Heart left ventricle (tissue), 16 donors: ENCODE measurements around the gene ZNF70. TPM values are rescaled to one million over a fixed set of nuclear protein-coding genes. Genes with fewer than 3 reads are reported as not detected.

ENCODE experiments used
- ATAC-seq, 4 donors: fragments of 200-7000 bp; cut with Tn5 transposase; one replicate each; pipeline ENCODE4 v1.9.1; 2020 to 2022; ENCODE audit warnings: moderate library complexity in 4 of 4, mild to moderate bottlenecking in 3 of 4, moderate number of reproducible peaks in 1 of 4
- DNase-seq, 5 donors: peaks; one replicate each; pipeline ENCODE4 v3.0.0-alpha.2; 2020
- H3K27ac ChIP-seq, 12 donors: fragments of 200-600 bp; sonication (generic) in 4 of 12; one replicate each; pipeline versions ENCODE4 v1.5.0 to v1.8.0; 2016 to 2022; ENCODE audit warnings: mild to moderate bottlenecking in 2 of 12
- H3K27me3 ChIP-seq, 9 donors: fragments of 200-600 bp; sonication (generic) in 2 of 9; one replicate each; pipeline versions ENCODE4 v1.5.1 to v1.8.0; 2016 to 2022; ENCODE audit warnings: mild to moderate bottlenecking in 3 of 9
- H3K36me3 ChIP-seq, 9 donors: fragments of 200-600 bp; sonication (generic) in 2 of 9; one replicate each; pipeline versions ENCODE4 v1.5.0 to v1.8.0; 2018 to 2022; ENCODE audit warnings: mild to moderate bottlenecking in 2 of 9
- H3K4me1 ChIP-seq, 12 donors: fragments of 200-600 bp; sonication (generic) in 4 of 12; one replicate each; pipeline versions ENCODE4 v1.5.0 to v1.8.0; 2016 to 2022; ENCODE audit warnings: mild to moderate bottlenecking in 3 of 12
- H3K4me3 ChIP-seq, 12 donors: fragments of 200-600 bp; sonication (generic) in 4 of 12; one replicate each; pipeline versions ENCODE4 v1.5.0 to v1.8.0; 2017 to 2022; ENCODE audit warnings: mild to moderate bottlenecking in 9 of 12, moderate library complexity in 4 of 12
- H3K9me3 ChIP-seq, 12 donors: fragments of 200-600 bp; sonication (generic) in 4 of 12; one replicate each; pipeline versions ENCODE4 v1.5.0 to v1.8.0; 2016 to 2022; ENCODE audit warnings: mild to moderate bottlenecking in 1 of 12
- POLR2A ChIP-seq, 2 donors: fragments of 450-650 bp; IDR thresholded peaks; one replicate each; pipeline ENCODE4 v1.6.1; 2017; ENCODE audit warnings: antibody characterized with exemption in 2 of 2, mild to moderate bottlenecking in 2 of 2, moderate library complexity in 2 of 2
- WGBS, 4 donors: extraction: QIAGEN DNeasy Blood & Tissue Kit in 2 of 4; methylation state at CpG; one replicate each; pipeline versions ENCODE4 v1.1.5 to v1.1.7; 2013 to 2018; 5-methylcytosine and 5-hydroxymethylcytosine counted together
- intact Hi-C, 10 donors: fragments of 100-400 bp; cut with DNase I; formaldehyde crosslinking; loops; one replicate each; pipeline versions ENCODE4 v1.11.1 to v1.14.2; 2022
- polyA plus RNA-seq, 2 donors: library from polyadenylated mRNA; stranded (reverse); fragments of 200-250 nt; gene quantifications; one replicate each; pipeline ENCODE4 v1.2.3, GENCODE V29; 2013
- total RNA-seq, 9 donors: library from RNA; depleted of rRNA in 2 of 9; stranded (reverse); fragments of >200 nt in 2 of 9; fragmentation: NEBNext Ultra II Directional in 3 of 9; extraction: Animal tissue kit (Norgen Biotek cat#: 25700) in 3 of 9; gene quantifications; one replicate each; pipeline versions ENCODE4 v1.1.0 to v1.2.4, GENCODE V29; 2016 to 2023
- TF ChIP-seq, protein P1 (sequence below), 12 donors: fragments of 200-600 bp; sonication (generic) in 4 of 12; IDR thresholded peaks; one replicate each; pipeline versions ENCODE4 v1.5.0 to v1.8.0; 2018 to 2022; ENCODE audit warnings: antibody characterized with exemption in 12 of 12, mild to moderate bottlenecking in 5 of 12
- donor health status: ischemic (EF 13 %, LVEDD 7.1; RV severe dilation, severe dysfunction).
- donor health status: healthy with polysubstance abuse.
- donor health status: DM: no; HTN: yes; CAD: no.
- donor health status: DM: no; HTN: no; CAD: no.
- donor health status: ischemic (EF 25% LVEDD 6.9; RV normal size, moderate dysfunction).
- donor health status: ischemic (EF 25% LVEDD 5.7; RV mildly dilated, moderate dysfunction).
- donor health status: healthy.
- donor health status: DM: yes; HTN: yes; CAD: no.
- donor health status: ischemic (EF 35%, LVEDD 5.7; RV mildly dilated, moderate dysfunction).
- donor health status: nonischemic (EF 11% LVEDD 7.7; RV severe dilation, severe dysfunction).
- donor health status: DM: yes; HTN: yes; CAD: no.
- donor health status: PGD.
- donor health status: ischemic (EF 29% LVEDD 5.4; RV normal size, mild dysfunction).
- donor health status: nonischemic (EF 23%, LVEDD 6.1; RV moderate dilation, normal function).

ZNF70 gene
- total and polyA plus RNA-seq, 11 donors, result 1.6 to 4.6 (median 3.0) TPM

DNA sequence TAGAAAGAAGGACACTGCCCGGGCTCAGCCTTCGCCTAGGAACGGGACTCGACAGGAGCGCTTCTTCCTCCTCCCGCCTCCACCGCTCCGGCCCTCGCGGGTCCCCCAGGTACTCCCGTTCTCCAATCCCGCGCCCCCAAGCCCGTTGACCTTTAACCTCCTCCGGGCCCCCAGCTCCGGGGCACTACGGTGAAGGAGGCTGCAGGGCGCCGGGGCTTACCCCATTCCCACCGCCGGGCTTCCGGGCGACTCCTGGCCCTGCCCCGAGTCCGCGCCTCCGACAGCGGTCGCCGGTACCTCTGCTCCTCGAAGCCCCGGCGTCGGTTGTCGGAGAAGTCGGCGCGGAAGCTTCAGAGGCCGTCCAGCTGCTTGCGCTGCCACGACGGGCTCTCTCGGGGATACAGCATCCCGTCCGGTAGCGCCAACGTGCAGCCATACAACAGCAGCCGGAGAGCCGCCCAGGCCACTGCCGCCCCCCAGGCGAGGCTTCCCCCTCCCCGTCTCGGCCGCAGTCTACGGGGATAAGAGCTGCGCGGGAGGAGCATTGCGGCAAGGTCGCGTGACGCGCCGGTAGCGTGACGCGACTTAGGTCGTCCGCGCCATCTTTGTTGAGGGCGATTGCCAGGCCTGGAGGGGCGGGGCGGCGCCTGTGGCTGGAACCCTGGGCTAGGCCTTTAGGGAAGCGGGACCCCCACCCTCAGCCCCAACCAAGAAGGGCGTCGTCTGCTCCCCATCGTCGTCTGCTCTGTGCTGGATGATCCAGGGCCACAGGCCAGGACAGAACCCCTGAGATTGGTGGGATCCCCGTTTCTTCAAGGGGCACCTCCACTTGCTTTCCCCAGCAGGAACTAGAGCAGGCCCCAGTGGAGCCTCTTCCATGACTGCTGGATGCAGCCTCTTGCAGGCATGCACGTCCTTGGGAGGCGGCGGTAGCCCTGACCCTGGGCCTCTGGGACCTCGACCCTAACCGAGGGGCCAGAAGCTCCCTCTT, 33.8 kb downstream of the ZNF70 start:
- Histone ChIP-seq H3K4me1 (peaks cover 0 to 19% (median 10%) of the 10 kb centered on the region in 12 donors), H3K4me3 (peak overlapping the region; percentile 57 to 95 (median 83)), H3K27me3 (no peaks in the 10 kb centered on the region), H3K9me3 (no peaks in the 10 kb centered on the region), H3K36me3 (peaks cover 0 to 27% (median 20%) of the 10 kb centered on the region in 9 donors), H3K27ac (peak overlapping the region in 11 of 12 donors; percentile 23 to 82 (median 70))
- 5 to 12% (median 6%) methylated on average over 38 to 84 of the region's 84 CpGs for WGBS, 4 donors
- TF ChIP-seq, protein P1, sequence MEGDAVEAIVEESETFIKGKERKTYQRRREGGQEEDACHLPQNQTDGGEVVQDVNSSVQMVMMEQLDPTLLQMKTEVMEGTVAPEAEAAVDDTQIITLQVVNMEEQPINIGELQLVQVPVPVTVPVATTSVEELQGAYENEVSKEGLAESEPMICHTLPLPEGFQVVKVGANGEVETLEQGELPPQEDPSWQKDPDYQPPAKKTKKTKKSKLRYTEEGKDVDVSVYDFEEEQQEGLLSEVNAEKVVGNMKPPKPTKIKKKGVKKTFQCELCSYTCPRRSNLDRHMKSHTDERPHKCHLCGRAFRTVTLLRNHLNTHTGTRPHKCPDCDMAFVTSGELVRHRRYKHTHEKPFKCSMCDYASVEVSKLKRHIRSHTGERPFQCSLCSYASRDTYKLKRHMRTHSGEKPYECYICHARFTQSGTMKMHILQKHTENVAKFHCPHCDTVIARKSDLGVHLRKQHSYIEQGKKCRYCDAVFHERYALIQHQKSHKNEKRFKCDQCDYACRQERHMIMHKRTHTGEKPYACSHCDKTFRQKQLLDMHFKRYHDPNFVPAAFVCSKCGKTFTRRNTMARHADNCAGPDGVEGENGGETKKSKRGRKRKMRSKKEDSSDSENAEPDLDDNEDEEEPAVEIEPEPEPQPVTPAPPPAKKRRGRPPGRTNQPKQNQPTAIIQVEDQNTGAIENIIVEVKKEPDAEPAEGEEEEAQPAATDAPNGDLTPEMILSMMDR (IDR thresholded peaks at IDR 0.05), result no peak
- TF ChIP-seq POLR2A (IDR thresholded peaks at IDR 0.05), result peak in 1 of 2 donors; percentile 92
- ATAC-seq (peak; percentile 93 to 97 (median 97)), DNase-seq (peak; percentile 85 to 93 (median 89))
- intact Hi-C loops, result loop anchor here in 2 of 10 donors (1.0 to 5.0 kb wide), 2 partner anchors 25 to 35 kb away; partner anchors contain the start of genes VPREB3 (in 1 of the 2) and ZNF70 (in 1 of the 2)

DNA sequence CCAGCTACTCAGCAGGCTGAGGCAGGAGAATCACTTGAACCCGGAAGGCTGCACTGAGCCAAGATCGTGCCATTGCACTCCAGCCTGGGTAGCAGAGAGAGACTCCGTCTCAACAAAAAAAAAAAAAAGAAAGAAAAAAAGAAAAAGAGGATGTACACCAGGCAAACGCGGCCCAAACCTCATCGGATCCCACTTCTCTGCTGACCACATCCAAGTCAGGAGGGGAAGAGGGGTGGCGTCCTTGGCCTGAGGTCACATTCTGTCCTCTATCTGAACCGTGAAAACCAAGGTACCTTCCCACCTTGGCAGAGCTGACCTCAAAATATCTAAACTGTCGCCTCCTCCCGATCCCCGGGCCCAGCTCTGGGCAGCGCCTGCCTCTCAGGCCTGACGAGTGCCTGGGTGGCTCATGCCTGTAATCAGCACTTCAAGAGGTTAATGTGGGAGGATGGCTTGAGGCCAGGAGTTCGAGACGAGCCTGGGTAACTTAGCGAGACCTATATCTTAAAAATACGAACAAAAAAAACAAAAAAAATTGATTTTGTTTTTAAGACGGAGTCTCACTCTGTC, 35.0 kb downstream of the ZNF70 start:
- DNase-seq (no peak), ATAC-seq (no peak)
- intact Hi-C loops, result loop anchor here in 1 of 10 donors (5.0 kb wide), 1 partner anchor 36 kb away; the partner anchor contains the start of genes VPREB3 and ZNF70
- peak overlapping the region in 10 of 12 donors; percentile 57 to 95 (median 86) for H3K4me3 ChIP-seq
- H3K4me1 ChIP-seq, result peaks cover 0 to 19% (median 10%) of the 10 kb centered on the region in 12 donors
- H3K9me3 ChIP-seq, result no peaks in the 10 kb centered on the region
- no peak for TF ChIP-seq POLR2A (IDR thresholded peaks at IDR 0.05)
- TF ChIP-seq, protein P1 (IDR thresholded peaks at IDR 0.05), result no peak
- H3K36me3 ChIP-seq, result peaks cover 0 to 39% (median 32%) of the 10 kb centered on the region in 9 donors
- no peak overlapping the region for H3K27ac ChIP-seq
- H3K27me3 ChIP-seq, result no peaks in the 10 kb centered on the region
- WGBS, 4 donors, result 75 to 78% (median 77%) methylated on average over 18 of the region's 18 CpGs

DNA sequence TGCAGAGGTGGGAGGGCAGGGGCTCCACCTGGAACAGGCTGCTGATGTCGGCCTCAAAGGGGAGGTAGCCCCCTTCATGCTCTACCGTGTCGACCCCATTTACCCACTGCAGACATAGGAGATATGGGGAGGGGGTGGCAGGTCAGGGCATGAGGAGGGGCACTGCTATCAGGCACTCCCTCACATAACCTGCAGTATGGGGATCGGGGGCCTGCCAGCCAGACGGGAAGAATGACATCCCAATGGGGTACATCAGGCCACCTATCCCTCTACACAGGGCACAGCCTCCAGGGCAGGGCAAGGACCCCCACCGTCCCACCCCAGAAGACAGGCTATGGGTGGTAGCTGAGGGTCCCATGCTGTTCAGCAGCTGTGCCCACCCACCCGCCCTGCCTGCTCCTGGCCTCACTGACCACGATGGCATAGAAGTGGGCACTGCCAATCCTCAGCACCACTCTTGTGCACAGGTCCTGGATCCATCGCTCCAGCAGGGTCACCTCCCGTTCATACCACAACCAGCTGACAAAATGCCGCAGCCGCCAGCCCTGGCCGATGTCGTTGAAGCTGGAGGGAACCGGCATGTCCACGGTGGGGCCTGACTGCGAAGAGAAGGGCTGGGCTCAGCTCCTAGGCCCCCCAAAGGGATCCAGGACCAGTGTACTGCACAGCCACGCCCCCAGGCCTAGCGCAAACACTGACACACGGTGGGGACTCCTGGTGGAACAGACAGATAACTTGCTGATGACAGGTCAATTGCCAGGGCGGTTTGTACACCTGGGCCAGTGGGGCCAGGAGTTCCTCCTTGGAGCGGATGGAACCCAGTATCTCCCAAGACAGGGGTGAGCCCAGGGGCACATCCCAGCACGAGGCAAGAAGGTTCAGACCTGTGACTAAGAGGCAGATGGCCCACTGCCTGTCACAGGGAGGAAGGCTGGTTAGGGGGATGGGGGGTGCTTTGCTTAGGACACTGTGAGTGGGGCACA, 36.0 kb downstream of the ZNF70 start:
- TF ChIP-seq, protein P1 (IDR thresholded peaks at IDR 0.05), result no peak
- TF ChIP-seq POLR2A (IDR thresholded peaks at IDR 0.05), result no peak
- Histone ChIP-seq H3K27ac (no peak overlapping the region), H3K36me3 (peaks cover 0 to 49% (median 41%) of the 10 kb centered on the region in 9 donors), H3K4me3 (no peak overlapping the region), H3K4me1 (peaks cover 0 to 19% (median 10%) of the 10 kb centered on the region in 12 donors), H3K27me3 (no peaks in the 10 kb centered on the region), H3K9me3 (no peaks in the 10 kb centered on the region)
- DNase-seq (no peak), ATAC-seq (no peak)
- WGBS, 4 donors, result 87 to 92% (median 89%) methylated on average over 8 to 23 of the region's 23 CpGs
- intact Hi-C loops, result loop anchor here in 1 of 10 donors (5.0 kb wide), 1 partner anchor 37 kb away; the partner anchor contains the start of genes VPREB3 and ZNF70
